Stimulated activated CD4-positive, alpha-beta T cell treated with anti-CD3 and anti-CD28 coated beads, Interleukin-15, amount 100 ng/mL, for 24 hours (primary cell): ENCODE results near the gene FOXO3.
A peak's percentile ranks its signal among the peaks of the same experiment; 100 is the strongest.

Experiments
- DNase-seq: peaks from one replicate; pipeline ENCODE4 v3.0.0-alpha.2; 2020

The FOXO3 gene

DNA sequence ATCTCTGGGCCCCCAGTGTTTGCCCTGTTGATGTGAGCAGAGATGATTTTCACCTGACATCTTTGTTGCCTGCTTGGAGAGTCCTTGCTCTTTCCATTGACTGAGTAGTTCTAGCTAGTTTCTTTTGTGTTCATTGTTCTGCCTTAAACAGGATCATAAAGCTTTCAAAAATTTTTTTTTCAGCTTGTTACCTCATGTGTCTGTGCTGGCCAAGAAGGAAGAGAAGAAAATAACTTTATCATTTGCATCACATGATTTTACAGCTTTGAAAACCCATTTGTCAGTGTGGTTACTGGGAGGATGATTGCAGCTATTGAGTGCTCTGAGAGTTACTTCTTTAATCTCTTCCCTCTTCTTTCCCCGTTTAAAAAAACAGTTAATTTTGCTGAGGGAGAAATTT lies 16.0 kb downstream of the FOXO3 start:
- no peak for DNase-seq

DNA sequence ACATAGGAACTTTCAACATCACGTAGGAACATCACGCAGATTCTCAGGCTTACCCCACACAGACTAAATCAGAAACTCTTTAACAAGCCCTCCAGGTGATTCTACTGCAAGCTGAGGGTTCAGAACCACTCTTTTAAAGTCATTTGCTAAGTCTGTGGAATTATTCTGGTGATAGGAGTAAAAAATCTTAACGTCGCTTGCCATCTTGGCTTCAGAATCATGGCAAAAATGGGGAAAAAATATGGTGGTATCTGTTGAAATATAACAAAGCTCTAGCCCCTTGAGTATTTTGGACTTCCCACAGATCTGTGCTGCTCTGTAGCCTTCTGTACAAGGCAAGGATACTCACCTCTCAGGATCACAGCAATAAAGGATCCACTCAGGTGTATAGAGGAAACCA lies 17.4 kb downstream of the FOXO3 start:
- no peak for DNase-seq

DNA sequence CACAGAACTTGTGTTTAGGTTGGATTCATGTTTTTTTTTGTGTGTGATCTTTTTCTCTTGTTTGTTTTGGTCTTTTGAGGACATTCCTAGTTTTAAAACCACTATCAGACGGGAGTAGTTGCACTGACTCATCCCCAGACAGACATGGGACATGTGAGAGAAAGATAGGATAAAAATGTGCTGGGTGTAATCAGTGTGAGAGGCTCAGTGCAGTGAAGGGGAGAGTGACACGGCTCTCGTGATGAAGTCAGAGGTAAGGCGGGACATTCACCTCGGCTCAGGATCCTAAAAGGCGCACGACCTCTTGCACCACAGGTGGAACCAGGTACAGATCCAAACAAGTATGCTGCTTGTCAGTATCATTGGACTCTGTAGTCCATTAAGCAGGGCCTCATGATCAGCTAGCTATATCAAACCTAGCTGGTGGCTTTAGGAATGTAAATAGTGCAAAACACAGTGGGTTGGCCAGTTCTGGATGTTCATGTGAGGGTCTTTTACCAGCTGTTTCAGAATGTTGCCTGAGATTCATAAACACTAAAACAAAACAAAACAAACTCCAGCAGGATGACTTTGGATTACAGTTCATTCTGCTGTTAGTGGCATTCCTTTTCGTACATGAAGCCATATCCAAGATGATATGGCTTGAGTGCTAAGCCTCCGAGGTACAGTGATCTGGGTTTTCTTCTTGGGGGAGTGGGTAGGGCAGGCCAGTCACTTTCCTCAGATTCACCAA lies 18.0 kb downstream of the FOXO3 start:
- DNase-seq = no peak

DNA sequence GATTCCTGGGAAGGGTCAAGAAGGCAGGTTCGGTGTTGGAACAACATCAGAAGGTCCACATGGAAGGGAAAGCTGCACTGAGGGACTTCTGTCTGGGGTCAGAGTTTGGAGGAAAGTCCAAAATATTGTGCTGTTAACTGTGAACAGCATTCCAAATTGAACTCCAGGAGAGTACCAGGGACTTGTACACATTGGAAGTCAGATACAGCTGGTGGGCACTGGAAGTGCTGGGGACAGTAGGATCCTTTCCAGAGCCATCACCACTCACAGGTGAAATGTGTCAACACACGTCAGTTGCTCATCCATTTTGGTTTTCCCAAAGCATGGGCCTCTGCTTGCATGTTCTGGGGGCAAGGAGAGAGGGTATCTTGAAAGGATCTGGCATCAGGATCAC lies 18.6 kb downstream of the FOXO3 start:
- no peak for DNase-seq

DNA sequence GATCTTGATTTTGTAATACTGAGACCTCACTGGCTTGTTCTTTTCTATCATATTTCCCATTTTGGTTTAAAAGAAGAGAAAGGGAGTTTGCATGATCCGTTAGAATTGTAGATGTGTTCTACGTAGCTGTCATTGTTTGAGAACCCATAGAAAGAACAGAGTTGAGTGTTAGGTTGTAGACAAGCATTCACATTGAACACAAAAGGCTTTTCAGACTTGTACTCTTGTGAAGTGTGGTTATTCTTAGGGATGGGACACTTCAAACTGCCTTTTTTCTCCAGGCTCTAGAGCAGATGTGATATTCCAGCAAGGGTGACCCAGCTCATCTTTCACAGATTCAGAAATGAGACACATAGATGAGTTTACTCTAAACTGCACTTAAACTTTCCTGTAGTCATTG lies 19.9 kb downstream of the FOXO3 start:
- DNase-seq = no peak

DNA sequence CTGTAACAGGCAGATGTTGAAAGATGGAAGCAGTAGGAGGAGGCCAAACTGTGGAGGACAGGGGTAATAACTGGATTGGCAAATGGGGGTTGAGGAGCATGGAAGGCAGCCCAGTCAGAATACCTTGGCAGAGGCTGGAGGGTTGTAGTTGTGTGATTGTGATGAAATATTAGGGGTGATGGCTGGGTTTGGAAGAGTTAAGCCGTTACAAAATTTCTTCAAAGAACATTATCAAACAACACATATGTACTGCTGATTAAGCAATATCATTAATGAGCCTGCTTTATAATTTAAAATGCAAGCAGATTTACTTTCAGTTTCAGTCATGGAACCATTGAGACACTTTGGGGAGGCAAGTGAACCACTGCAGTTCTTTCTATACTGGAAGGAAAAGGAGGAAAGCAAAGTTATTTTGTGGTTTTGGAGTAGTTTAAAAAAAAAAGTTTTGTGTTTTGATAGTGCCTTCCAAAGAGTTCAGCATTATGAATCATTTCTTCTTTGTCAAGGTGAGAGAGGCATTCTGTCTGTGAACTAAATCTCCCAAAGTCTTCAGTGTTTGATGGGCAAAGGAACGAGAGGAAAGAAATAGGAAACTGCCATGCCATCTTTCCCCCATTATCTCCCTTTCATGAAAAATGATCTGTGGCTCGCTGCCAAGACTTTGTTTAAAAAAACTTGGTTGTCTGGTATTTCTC lies 20.7 kb downstream of the FOXO3 start:
- no peak for DNase-seq

DNA sequence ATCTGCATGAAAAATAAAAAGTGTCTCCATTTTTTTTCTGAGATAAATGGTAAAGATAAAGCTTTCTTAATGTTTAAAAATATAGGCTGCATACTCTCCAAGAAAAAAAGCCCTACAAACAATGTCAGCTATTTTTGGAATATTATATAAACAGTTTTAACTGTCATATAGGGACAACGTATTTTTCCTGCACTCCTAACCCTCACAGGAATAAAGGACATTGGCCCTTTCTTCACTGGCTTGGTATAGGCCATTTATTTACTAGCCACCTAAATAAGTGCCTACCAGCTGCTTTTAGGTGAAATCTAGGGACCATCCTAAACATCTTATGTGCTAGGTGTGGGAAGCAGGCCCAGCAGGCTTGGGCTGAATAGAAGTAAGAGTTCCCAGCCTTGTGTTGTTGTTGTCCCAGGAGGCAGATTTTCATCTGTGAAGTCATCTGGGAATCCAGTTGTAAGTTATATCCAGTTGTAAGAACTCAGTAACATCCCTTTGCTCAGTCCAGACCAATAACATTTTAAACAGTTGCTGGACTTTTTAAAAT lies 21.3 kb downstream of the FOXO3 start:
- no peak for DNase-seq

DNA sequence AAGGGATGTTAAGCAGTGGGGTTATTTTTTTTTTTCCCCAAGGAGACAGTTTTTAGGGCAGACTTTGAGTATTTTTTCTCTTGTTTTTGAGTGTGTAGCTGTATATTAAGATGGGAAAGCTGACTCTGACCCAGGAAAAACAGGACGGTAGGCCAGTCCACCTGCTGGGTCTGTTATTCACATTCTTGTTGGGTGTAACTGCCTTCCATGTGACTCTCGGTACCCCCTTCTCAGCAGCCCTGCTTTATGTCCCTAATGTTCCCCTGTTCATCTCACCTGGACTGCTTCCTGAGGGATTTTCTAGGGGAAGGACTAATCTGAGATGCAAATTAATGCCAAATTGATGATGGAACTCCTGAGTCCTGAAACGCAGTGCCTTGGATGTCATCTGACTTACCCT lies 21.9 kb downstream of the FOXO3 start:
- DNase-seq = no peak

DNA sequence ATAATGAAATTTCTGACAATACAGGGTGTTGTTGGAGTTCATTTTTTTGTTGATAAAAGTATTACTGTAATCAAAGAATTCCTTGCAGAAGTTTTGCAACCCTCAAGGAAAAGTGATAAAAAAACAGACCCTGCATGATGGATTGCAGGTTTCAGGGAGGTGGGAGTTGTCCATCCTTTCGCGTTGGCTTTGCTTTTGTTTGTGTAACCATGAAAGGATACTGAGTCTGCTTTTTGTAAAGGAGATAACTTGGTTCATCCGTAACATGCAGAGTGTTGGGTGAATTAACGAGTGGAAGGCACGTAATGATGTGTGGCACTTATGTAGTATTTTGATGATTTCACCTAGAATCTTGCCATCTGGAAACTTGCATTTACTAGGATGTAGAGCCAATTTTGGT lies 23.6 kb downstream of the FOXO3 start:
- no peak for DNase-seq

DNA sequence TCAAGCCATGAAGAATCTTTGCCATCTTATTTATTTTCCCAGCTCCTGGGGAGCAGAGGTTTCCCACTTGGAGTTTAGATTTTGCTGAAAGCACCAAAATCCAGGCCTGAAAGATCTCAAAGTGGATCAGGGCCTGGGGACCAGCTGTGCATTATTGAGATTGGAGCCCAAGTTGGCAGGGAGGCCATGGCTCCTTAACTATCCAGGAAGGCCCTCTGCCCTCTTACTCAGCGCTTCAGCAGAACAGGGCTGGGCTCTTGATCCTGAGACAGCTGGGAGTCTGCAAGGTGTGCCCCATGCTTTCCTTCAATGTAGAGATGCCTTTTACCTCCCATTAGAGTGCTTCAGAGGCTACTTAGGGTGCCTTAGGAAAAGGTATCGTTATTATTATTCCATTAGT lies 24.6 kb downstream of the FOXO3 start:
- no peak for DNase-seq

DNA sequence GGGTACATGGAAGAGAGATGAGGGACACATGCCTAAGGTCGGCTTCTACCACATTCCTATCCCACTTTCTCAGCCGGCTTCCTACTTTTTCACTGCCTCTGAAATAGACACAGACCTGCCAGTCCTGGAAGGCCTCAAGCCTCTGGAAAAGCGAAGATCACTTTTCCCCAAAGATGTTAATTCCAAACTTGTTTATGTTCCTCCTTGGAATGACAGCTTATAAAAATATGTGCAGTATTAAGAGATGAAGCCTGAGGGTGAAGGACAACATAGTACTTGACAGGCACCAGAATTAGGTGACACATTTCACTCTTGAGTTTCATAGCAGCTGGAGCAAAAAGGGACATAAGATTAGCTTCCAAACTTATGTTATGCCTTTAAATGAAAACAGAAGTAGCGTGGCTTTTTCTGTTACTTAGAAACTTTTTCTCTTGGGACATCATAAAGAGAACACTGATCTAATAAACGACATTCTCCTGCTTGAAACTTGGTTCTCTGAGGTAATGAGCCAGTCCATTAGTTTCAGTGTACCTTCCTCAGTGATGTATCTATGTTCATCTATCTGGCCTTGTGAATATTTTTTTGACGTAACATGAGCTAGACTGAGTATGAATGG lies 25.3 kb downstream of the FOXO3 start:
- DNase-seq = no peak

DNA sequence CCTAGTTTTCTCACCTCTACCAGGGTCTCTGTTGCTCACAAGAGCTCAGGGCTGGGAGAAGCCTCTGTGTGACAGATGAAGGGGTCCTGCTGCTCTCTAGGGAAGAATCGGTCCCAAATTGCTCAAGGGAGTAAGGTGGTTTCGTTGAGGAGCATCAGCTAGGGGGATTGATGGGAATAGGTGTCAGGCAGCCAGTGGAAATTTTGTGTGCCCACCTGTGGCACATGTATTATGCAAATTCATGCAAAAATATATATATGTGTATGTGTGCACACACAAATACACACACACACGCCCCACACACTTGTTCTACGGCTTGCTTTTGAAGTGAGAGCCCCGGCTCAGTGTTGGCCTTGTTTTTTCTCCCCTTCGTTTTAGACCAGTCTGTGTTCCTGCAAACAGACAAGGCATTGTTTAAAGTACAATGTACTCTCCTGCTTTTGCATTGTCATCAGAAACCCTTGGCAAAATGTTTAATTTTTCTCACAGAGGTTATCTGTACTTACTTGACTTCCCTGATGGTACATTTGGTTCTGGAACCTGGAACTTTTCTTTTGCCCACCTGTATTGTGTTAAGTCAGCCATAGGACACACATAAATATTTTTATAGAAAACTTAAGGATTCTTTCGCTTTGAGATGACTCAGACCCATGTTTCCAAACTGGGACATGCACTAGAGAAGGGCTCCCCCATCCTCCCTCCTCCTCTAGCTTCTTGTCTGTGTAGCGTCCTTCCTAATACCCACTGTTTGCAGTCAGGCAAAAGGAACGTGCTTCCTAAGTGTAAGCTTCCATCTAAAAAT lies 26.7 kb downstream of the FOXO3 start:
- no peak for DNase-seq

DNA sequence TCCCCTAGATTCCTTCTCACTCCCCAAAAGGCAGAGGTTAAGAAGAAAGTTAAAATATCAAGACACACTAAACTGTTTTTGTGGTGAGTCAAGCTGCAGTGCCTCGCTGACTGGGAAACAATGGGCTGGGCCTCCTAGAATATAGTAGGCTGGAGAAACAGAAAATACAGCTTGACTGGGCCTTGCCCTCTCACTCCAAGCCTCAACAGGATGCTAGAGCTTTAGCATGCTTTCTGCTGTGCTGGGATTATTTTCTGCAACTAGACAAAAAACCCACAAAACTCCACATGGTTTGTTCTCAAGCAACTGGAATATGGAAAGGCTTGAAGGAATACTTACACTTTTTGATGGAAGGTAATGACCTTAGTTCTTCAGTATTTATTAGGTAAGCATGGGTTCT lies 27.9 kb downstream of the FOXO3 start:
- no peak for DNase-seq

DNA sequence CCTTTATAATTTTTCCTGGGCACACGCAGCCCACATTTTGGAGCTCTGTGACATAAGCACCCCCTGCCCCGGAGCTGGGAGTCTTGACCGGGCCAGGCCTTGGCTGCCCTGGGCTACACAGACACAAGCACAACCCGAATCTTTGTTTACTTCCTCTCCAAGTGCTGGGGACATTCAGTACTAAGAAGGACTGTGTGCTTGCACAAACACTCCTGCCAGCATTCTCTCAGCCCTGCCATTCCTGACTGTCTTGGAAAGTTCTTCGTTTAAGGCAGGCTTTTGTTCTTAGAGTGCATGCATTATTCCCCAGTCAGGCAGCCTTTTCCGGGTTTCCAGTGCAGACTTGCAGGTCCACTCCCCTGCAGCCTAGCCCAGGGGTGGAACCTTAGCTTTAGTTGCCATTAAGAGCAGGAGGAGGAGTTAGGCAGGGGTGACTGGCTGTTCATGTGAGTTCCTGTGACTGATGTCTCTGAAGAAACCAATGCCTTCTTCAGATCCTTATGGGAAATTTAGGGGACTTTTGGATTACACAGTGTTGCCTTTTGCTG lies 28.6 kb downstream of the FOXO3 start:
- DNase-seq = no peak

DNA sequence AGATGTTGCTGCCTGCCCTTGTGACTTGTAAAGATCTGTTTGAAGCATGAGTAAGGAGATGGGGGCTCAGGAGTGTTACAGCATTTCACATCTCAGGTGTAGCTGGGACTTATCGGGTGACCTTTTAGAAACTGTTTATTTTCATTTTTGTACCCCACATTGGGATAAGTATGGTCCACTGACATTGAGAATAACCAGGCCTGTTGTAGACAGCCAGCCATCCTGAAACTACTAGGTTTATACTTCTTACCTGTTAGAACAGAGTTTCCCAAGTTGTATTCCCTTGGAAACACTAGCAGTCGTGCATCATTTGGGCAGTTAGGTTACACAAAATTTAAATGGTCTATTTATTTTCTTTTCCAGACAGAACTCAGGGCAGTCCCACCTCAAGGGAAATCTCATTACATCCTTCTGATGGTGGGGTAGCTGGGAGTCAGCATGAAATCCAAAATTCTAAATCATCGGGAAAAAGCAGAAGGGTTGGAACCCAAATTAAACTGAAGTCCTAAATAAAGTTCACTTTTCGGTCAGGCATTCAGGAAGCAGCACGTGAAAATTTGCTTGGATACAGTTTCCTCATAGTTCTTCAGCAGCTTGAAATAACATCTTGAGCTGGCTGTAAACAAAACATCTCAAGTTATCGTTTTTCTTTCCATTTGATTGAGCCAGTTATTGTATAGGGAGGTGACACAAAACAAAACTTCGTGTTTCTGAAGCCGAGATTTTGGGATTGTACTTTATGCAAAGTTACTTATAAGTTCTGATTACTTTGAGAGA lies 30.5 kb downstream of the FOXO3 start:
- no peak for DNase-seq

DNA sequence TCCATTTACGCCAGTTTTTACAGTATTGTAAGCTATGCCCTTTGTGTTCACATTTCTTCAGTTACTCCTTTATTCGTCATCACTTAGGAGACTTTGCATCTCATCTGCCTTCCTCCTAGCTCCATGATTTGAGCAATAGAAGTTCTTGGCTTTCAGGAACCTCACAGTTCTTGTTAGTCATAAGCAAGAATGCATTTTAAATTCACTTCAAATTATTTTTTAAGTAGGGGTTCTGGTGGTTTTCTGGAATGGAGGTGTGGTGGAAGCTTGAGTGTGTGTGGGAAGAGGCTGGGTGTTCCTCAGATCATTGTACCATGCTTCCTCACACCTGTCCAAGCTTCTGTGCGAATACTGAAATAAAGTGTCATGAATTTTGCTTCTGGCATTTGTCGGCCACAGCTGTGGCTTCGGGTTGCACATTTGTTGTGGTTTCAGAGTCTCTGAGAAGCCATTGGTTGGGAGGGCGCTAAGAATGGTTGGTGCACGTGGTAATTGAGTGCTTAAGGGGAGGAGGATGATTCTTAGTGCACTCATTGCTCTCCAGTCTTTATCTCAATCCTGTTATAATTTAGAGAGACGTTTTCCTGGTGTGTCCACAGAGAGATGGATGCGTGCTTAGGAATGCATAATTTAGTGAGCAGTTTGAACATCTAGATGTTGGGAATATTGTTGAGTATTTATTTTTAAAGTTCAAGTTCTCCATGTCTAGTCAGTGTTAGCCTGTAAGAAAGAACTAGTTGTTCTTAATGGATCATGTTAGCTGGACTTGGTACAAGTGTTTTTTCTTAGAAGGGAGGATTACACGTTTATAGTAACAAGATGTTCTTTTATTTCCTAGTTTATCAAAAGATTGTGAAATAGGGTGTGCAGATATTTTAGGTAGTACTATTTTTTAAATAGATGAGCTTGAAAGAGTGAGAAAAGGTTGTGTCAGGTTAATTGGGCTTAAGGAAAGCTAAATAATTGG lies 31.9 kb downstream of the FOXO3 start:
- DNase-seq = peak; percentile 43

DNA sequence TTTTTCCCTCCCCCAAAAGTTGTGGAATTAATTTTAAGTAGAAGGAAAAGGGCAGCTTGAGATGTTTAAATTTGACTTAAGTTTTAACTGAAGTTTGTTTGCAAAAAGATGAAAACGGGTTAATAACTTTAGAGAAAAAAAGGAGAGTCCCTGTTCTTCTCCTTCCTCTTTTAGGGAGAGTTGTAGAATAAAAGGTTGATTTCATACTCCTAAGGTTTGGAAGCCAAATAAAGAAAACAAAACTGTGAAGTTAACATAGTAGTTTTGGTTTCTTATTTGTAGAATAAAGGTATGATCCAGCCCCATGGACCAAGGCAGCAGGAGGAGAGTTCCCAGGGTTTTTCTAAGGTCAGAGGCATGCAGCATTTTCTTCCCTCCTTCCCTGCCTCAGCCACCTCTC lies 33.4 kb downstream of the FOXO3 start:
- DNase-seq = no peak

DNA sequence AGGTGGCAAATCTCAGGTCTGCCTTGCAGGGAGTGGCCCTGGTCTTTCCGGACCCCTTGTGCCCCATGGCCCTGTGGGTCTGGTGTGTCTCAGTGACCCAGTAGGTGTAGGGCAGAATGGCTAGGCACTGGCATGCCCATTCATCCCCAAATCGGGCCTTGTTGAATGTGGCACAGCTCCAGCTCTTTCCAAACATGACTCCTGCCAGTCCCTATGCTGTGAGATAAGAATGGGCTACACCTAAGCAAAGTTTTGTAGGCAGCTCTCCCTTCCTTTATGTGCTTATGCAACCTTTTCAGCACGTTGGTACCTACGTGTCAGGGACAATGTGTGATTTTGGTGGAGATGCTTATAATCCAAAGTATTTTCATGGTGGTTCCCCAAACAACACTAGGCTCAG lies 33.9 kb downstream of the FOXO3 start:
- no peak for DNase-seq

DNA sequence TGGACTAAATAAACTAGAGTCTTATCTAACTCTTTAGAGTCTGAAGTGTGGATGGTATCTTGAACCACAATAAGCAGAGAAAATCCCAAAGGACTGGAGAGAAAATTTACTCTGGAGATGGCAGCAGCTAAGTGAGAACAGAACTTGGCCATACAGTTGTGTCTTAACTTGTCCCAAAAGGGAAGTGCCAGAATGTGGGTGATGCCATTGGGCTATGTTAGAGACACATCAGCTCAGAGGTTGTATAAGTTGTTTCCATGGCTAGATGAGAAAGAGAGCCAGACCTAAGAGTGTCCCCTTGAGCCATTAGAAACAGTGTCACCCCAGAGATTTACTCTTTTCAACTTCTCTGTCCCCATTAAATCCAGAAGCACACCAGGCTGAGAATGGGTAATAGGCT lies 36.2 kb downstream of the FOXO3 start:
- DNase-seq = no peak

DNA sequence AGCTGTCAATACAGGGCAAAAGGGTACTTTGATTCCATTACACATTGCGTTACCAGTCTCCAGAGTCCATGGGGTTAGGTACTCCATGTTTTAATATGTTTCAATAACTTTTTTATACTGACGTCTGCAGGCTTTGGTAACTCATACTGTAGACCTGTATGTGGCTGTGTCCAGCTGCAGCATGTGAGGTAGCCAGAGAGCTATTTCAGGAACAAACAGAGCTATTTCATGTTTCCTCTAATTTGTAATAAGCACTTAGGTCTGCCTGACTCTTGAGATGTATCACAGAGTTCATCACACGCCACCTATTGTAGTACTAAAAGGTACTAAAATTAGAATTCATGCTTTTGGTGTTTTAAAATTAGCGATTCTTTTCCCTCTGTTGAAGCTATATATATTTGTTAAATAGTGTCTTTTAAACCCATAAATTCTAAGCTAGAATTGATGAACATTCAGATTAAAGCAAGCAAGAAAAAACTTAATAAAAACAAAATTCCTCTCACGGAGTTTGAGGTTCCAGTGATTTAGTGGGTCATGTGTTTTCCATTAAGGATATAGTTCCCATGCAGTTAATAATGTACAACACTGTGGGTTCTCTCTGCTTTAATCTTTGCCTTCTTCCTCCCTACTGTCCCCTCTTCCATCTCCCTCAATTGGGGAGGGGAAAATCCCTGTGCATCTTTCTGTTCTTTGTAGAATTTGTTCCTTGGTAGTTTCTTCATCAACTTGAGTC lies 37.0 kb downstream of the FOXO3 start:
- no peak for DNase-seq
